A549 (cell line): ENCODE data around the gene LRRC8C. TPM values are rescaled to one million over a fixed set of nuclear protein-coding genes. Genes with fewer than 3 reads are reported as not detected.
A peak's percentile ranks its signal among the peaks of the same experiment; 100 is the strongest.

ENCODE experiments used
- ATAC-seq, 2 experiments: fragments of 200-7000 bp in 1 of 2; fragments of >200 bp in 1 of 2; cut with Nextera tagmentation in 1 of 2; cut with Tn5 transposase in 1 of 2; 3 replicates each; pipeline versions ENCODE4 v1.8.0 to v1.9.1; 2018 to 2020; ENCODE audit warnings: mild to moderate bottlenecking in 1 of 2, moderate library complexity in 1 of 2
- CTCF ChIA-PET: fragments of 300-600 bp; sonication (Branson Sonifier 250); formaldehyde crosslinking; extraction: SDS; loops from one replicate; lab custom pipeline; 2021; ENCODE audit warnings: antibody characterized with exemption, inconsistent platforms; lab: Yijun Ruan, JAX
- POLR2A ChIA-PET: fragments of 350-600 bp; formaldehyde crosslinking; extraction: SDS; loops from one replicate; lab custom pipeline; 2021; ENCODE audit warnings: antibody characterized with exemption, inconsistent platforms; lab: Yijun Ruan, JAX
- DNase-seq, 2 experiments: peaks; one replicate each; pipeline versions ENCODE4 v3.0.0 to v3.0.0-alpha.2; 2011 to 2016; ENCODE audit warnings: low read depth in 1 of 2, low spot score in 1 of 2
- FAIRE-seq: peaks from 2 replicates; lab custom pipeline; 2011; peaks lifted over from hg19 to GRCh38; lab: Jason Lieb, UNC
- H3K27ac ChIP-seq, 2 experiments: fragments of >200 bp; sonication (Bioruptor Twin); formaldehyde crosslinking; 3 replicates each; pipeline ENCODE4 v1.5.1; 2016 to 2017
- H3K4me1 ChIP-seq: fragments of >200 bp; sonication (Bioruptor Twin); formaldehyde crosslinking; 3 replicates; pipeline ENCODE4 v1.6.1; 2016
- H3K4me2 ChIP-seq: fragments of >200 bp; sonication (Bioruptor Twin); formaldehyde crosslinking; 3 replicates; pipeline ENCODE4 v1.6.1; 2016
- H3K4me3 ChIP-seq: fragments of >200 bp; sonication (Bioruptor Twin); formaldehyde crosslinking; 3 replicates; pipeline ENCODE4 v1.5.1; 2016
- H3K9me3 ChIP-seq: fragments of >200 bp; sonication (Bioruptor Twin); formaldehyde crosslinking; 3 replicates; pipeline ENCODE4 v1.6.1; 2016
- BHLHE40 ChIP-seq: IDR thresholded peaks from 2 replicates; pipeline ENCODE4 v1.6.1; 2012; ENCODE audit warnings: low read depth, low read length, inconsistent platforms
- EHF ChIP-seq: fragments of 250-450 bp; sonication (Bioruptor Pico); IDR thresholded peaks from 2 replicates; pipeline ENCODE4 v1.5.0; 2020; ENCODE audit warnings: mild to moderate bottlenecking
- ESRRA ChIP-seq: fragments of 150-350 bp; IDR thresholded peaks from 2 replicates; pipeline ENCODE4 v1.6.1; 2014; ENCODE audit warnings: mild to moderate bottlenecking, low read length, borderline replicate concordance
- FOSL2 ChIP-seq, 2 experiments: fragments of 450-650 bp in 1 of 2; fragments of >200 bp in 1 of 2; sonication (Bioruptor Twin) in 1 of 2; formaldehyde crosslinking; IDR thresholded peaks; 2 replicates each; pipeline versions ENCODE4 v1.5.0 to v1.6.1; 2016 to 2020; ENCODE audit warnings: mild to moderate bottlenecking in 1 of 2, moderate library complexity in 1 of 2
- GATA3 ChIP-seq: IDR thresholded peaks from 2 replicates; pipeline ENCODE4 v1.6.1; 2012; ENCODE audit warnings: borderline replicate concordance
- HEYL ChIP-seq: fragments of 250-450 bp; sonication (Bioruptor Pico); IDR thresholded peaks from 2 replicates; pipeline ENCODE4 v1.8.0; 2021; ENCODE audit warnings: mild to moderate bottlenecking, moderate library complexity
- HOXB13 ChIP-seq: fragments of 250-450 bp; sonication (Bioruptor Pico); IDR thresholded peaks from 2 replicates; pipeline ENCODE4 v1.5.0; 2020; ENCODE audit warnings: low read depth, mild to moderate bottlenecking, moderate library complexity
- HOXB5 ChIP-seq: fragments of 250-450 bp; sonication (Bioruptor Pico); IDR thresholded peaks from 2 replicates; pipeline ENCODE4 v1.5.0; 2020; ENCODE audit warnings: mild to moderate bottlenecking, moderate library complexity
- MAZ ChIP-seq: fragments of 150-350 bp; IDR thresholded peaks from 2 replicates; pipeline ENCODE4 v1.6.1; 2014; ENCODE audit warnings: antibody characterized with exemption, low read depth, low read length, borderline replicate concordance
- MYC ChIP-seq: IDR thresholded peaks from 2 replicates; pipeline ENCODE4 v1.6.1; 2012; ENCODE audit warnings: mild to moderate bottlenecking, inconsistent platforms, low read length, improper control_type of control experiment, borderline replicate concordance
- NR3C1 ChIP-seq: fragments of >200 bp; sonication (Bioruptor Twin); formaldehyde crosslinking; IDR thresholded peaks from 3 replicates; pipeline ENCODE4 v1.6.1; 2017
- RAD21 ChIP-seq, 2 experiments: fragments of >200 bp in 1 of 2; sonication (Bioruptor Twin) in 1 of 2; formaldehyde crosslinking in 1 of 2; IDR thresholded peaks in 1 of 2; conservative IDR thresholded peaks in 1 of 2; 2 replicates in 1 of 2; 3 replicates in 1 of 2; pipeline ENCODE4 v1.6.1; 2012 to 2018; ENCODE audit warnings: inconsistent platforms in 1 of 2
- RARB ChIP-seq: fragments of 250-450 bp; sonication (Bioruptor Pico); IDR thresholded peaks from 2 replicates; pipeline ENCODE4 v1.8.0; 2021; ENCODE audit warnings: mild to moderate bottlenecking, moderate library complexity
- RCOR1 ChIP-seq: fragments of 150-350 bp; IDR thresholded peaks from 2 replicates; pipeline ENCODE4 v1.6.1; 2014; ENCODE audit warnings: antibody characterized with exemption, low read length, low read depth
- RFX5 ChIP-seq: fragments of 450-650 bp; IDR thresholded peaks from 2 replicates; pipeline ENCODE4 v1.7.1; 2014; ENCODE audit warnings: antibody characterized with exemption, mild to moderate bottlenecking, moderate library complexity
- SMC3 ChIP-seq: fragments of >200 bp; sonication (Bioruptor Twin); formaldehyde crosslinking; IDR thresholded peaks from 3 replicates; pipeline ENCODE4 v1.6.1; 2018; ENCODE audit warnings: inconsistent platforms
- TP53 ChIP-seq: fragments of 250-450 bp; sonication (Bioruptor Pico); IDR thresholded peaks from 2 replicates; pipeline ENCODE4 v1.5.0; 2021; ENCODE audit warnings: mild to moderate bottlenecking, moderate library complexity
- ZNF302 ChIP-seq: fragments of 250-450 bp; sonication (Bioruptor Pico); IDR thresholded peaks from 2 replicates; pipeline ENCODE4 v1.9.0; 2021; ENCODE audit warnings: inconsistent platforms, mild to moderate bottlenecking, moderate library complexity
- WGBS: methylation state at CpG from one replicate; pipeline ENCODE4 v1.1.6; 2017; ENCODE audit errors: missing lambda C conversion rate; 5-methylcytosine and 5-hydroxymethylcytosine counted together
- polyA plus RNA-seq, 4 experiments: library from polyadenylated mRNA; depleted of rRNA in 3 of 4; stranded (reverse); fragments of >200 nt; fragmentation: RNase III in 1 of 4; extraction: RNeasy Plus Mini Kit Qiagen cat#74134 plus additional on column Dnase treatment in 1 of 4; gene quantifications; 2 replicates in 3 of 4; 3 replicates in 1 of 4; pipeline ENCODE4 v1.2.3, GENCODE V29; 2011 to 2017
- TF ChIP-seq, protein P1 (sequence below): fragments of >200 bp; sonication (Bioruptor Twin); formaldehyde crosslinking; IDR thresholded peaks from 2 replicates; pipeline ENCODE4 v1.6.1; 2016
- TF ChIP-seq, protein P2 (sequence below): fragments of 450-650 bp; IDR thresholded peaks from 2 replicates; pipeline ENCODE4 v1.6.1; 2014; ENCODE audit warnings: antibody characterized with exemption
- TF ChIP-seq, protein P3 (sequence below): fragments of 250-450 bp; sonication (Bioruptor Pico); IDR thresholded peaks from 2 replicates; pipeline ENCODE4 v1.5.0; 2020; ENCODE audit warnings: low read depth, mild to moderate bottlenecking, moderate library complexity
- TF ChIP-seq, protein P4 (sequence below): fragments of >200 bp; sonication (Bioruptor Twin); formaldehyde crosslinking; IDR thresholded peaks from 3 replicates; pipeline ENCODE4 v1.5.1; 2016

LRRC8C gene
- polyA plus RNA-seq, 2 of the 4 experiments (the other 2 are of a cell fraction): 6.3 to 15.9 TPM

DNA sequence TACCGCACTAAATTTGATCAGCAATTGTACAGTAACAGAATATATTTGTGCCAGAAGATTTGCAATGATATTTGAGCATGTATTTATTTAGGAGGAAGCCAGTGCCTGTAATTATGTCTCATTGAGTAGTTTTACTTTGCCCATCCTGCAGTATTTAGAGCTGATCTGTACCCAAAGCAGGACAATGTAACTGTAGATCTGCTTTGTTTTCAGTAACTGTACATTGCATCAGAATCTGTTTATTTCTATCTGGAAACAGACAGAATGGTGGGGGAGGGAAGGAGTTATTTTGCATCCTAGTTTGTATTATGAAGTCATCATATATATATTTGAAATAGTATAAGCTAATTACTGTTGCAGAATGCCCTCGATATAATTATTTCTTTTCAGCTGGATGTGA is 36.2 kb upstream of the LRRC8C start:
- 81% methylated on average over 2 of the region's 2 CpGs for WGBS
- DNase-seq: no peak
- TF ChIP-seq ZNF302 (CRISPR knock-in tag) (no peak), HEYL (CRISPR knock-in tag) (no peak), GATA3 (no peak), RARB (CRISPR knock-in tag) (no peak), FOSL2 (IDR thresholded peaks at IDR 0.05) (no peak), FOSL2 (CRISPR knock-in tag; IDR thresholded peaks at IDR 0.05) (no peak), RCOR1 (no peak), RFX5 (no peak), NR3C1 (no peak), HOXB13 (CRISPR knock-in tag) (no peak), TP53 (no peak), MYC (no peak)
- TF ChIP-seq, protein P1, sequence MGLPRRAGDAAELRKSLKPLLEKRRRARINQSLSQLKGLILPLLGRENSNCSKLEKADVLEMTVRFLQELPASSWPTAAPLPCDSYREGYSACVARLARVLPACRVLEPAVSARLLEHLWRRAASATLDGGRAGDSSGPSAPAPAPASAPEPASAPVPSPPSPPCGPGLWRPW: no peak
- TF ChIP-seq, protein P2, sequence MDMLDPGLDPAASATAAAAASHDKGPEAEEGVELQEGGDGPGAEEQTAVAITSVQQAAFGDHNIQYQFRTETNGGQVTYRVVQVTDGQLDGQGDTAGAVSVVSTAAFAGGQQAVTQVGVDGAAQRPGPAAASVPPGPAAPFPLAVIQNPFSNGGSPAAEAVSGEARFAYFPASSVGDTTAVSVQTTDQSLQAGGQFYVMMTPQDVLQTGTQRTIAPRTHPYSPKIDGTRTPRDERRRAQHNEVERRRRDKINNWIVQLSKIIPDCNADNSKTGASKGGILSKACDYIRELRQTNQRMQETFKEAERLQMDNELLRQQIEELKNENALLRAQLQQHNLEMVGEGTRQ: no peak

DNA sequence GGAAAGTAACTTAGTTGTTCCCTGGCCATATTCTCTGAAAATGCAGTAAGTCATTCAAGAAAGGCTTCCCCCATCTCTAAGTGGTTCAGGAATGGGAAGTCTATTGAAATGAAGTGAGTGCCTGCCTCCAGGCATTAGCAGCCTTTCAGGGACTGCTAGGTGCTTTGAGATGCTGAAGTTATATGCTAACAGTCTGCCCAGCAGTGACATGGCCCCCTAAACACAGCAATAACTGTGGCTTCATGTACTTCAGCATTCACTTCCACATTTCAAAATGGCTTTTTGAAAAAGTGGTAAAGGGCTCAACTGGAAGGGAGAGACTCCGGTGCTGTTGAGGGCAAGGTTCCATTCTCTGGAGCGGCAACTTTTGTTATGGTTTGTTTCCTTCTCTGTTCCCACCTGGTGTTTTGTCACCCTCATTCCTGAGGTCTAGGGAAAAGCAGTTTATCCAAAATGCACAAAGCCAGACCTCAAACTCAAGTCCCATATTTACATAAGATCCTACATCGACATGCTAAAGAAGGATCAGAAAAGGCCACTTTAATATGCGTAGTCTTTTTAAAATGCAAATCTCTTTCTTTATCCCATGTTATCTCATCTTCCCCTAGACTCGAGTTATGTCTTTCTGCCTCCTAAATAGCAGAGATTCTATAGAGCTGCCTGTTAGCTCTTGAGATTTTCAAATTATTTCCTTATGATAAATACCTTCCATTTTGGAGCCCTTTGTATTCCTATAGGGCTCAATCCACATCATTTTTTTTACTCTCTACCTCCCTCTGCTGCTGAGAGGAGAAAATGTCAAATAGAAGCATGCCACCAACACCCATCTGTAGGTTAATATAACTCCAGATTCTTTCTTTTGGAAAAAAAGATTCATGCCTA is 34.2 kb upstream of the LRRC8C start:
- POLR2A ChIA-PET: no interaction called here
- H3K4me2 ChIP-seq: no peak overlapping the region
- no peak overlapping the region for H3K4me3 ChIP-seq
- CTCF ChIA-PET: interaction anchor here (0.6 to 4.0 kb wide), 10 partner anchors 10 to 161 kb away, joined by 3 to 23 read pairs (median 4); no protein-coding TSS in a partner anchor
- 0 out of 3 replicates have a peak, but pooled peaks cover under 1% of the 10 kb centered on the region for H3K4me1 ChIP-seq
- peak; percentile 31 for DNase-seq
- ATAC-seq: peak; percentile 90 to 93
- 75% methylated on average over 5 of the region's 5 CpGs for WGBS
- FAIRE-seq: no peak
- H3K27ac ChIP-seq: no peak overlapping the region
- H3K9me3 ChIP-seq: no peaks in the 10 kb centered on the region
- TF ChIP-seq, protein P3, sequence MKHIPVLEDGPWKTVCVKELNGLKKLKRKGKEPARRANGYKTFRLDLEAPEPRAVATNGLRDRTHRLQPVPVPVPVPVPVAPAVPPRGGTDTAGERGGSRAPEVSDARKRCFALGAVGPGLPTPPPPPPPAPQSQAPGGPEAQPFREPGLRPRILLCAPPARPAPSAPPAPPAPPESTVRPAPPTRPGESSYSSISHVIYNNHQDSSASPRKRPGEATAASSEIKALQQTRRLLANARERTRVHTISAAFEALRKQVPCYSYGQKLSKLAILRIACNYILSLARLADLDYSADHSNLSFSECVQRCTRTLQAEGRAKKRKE (CRISPR knock-in tag): no peak
- no peak for TF ChIP-seq MAZ
- TF ChIP-seq HOXB5 (CRISPR knock-in tag): no peak
- TF ChIP-seq, protein P2: no peak
- TF ChIP-seq RAD21 (conservative IDR thresholded peaks at IDR 0.05 in 1 of 2, IDR thresholded peaks at IDR 0.05 in 1 of 2): peak; percentile 51 to 54; a peak in 4 of 5 replicates
- TF ChIP-seq NR3C1: no peak
- TF ChIP-seq, protein P4, sequence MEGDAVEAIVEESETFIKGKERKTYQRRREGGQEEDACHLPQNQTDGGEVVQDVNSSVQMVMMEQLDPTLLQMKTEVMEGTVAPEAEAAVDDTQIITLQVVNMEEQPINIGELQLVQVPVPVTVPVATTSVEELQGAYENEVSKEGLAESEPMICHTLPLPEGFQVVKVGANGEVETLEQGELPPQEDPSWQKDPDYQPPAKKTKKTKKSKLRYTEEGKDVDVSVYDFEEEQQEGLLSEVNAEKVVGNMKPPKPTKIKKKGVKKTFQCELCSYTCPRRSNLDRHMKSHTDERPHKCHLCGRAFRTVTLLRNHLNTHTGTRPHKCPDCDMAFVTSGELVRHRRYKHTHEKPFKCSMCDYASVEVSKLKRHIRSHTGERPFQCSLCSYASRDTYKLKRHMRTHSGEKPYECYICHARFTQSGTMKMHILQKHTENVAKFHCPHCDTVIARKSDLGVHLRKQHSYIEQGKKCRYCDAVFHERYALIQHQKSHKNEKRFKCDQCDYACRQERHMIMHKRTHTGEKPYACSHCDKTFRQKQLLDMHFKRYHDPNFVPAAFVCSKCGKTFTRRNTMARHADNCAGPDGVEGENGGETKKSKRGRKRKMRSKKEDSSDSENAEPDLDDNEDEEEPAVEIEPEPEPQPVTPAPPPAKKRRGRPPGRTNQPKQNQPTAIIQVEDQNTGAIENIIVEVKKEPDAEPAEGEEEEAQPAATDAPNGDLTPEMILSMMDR: peak; percentile 59
- no peak for TF ChIP-seq BHLHE40
- peak; percentile 75 for TF ChIP-seq SMC3
- no peak for TF ChIP-seq EHF
- no peak for TF ChIP-seq ESRRA

More for the DNA sequence above, 36.2 kb upstream of the LRRC8C start:
- Histone ChIP-seq H3K4me3 (no peak overlapping the region), H3K27ac (no peak overlapping the region), H3K9me3 (no peaks in the 10 kb centered on the region), H3K4me2 (no peak overlapping the region), H3K4me1 (peaks cover 13% of the 10 kb centered on the region; the same call in 2 of the 3 replicates)
- no peak for FAIRE-seq
- ATAC-seq: no peak
- ChIA-PET POLR2A (no interaction called here), CTCF (interaction anchor here (0.7 to 4.0 kb wide), 4 partner anchors 12 to 166 kb away, joined by 3 to 23 read pairs (median 3); no protein-coding TSS in a partner anchor)
